A549 treated with GW870086 at 1 μM for 4 hours (cell line): ENCODE data around the gene PDPR. TPM values are rescaled to one million over a fixed set of nuclear protein-coding genes. Genes with fewer than 3 reads are reported as not detected.

Source experiments
- total RNA-seq: library from RNA; stranded (reverse); fragments of 200-300 nt; extraction: Qiagen RNA extraction; gene quantifications from 5 replicates; pipeline ENCODE4 v1.2.3, GENCODE V29; 2022; ENCODE audit warnings: low read depth

PDPR gene
- 12.9 to 16.7 TPM (median 15.7 TPM) in 5 replicates for total RNA-seq

GRCh38 chr16:70113982-70114826 lies at the start of gene PDPR:
Gene PDPR (plus strand): TSS chr16:70114332. CDS start chr16:70120493, 6,161 bp downstream.

DNA sequence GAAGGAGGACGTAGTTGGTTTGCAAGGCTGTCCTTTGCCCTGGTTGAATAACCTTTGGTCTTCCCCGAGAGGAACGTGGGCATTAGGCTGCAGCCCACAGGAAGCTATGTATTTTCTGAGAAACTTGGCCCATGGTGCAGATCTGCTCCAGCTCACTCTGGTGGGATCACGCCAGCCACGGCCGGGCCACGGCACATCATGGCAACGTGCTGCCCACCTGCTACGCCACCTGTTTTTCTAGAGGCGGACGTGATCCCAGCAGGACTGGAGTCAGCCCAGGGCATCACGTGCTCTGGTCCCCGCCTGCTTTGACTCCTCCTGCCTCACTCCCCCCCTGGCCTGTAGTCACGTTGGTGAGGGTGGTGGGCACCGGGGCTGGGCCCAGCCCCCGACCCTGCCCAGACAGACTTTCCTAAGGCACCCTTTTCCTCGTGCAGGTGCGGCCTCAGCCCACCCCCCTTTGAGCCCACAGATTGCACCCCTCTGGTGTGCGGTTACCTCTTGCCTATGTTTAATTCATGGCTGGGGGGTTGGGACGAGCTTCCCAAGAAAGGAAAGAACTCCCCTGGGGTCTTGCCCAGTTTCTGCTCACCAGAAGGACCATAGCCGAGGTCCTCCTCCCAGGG lies 59.2 kb downstream of the PDPR start, which contains the start of gene CLEC18C:
TSS of gene CLEC18C (plus strand) at position 576 of the 626 bp plus-strand sequence. CDS start 492 bp downstream, outside the sequence.

Other genes with a start within 250 kb of the PDPR start
- gene CLEC18A, start 163.0 kb upstream of the PDPR start, total RNA-seq: 0.11 to 0.25 TPM (median 0.20 TPM) in 5 replicates
- gene CLEC18C, start 59.5 kb downstream of the PDPR start, total RNA-seq: 0.08 to 0.09 TPM in 2 of 5 replicates, not detected in the others
- gene EXOSC6, start 137.6 kb downstream of the PDPR start, total RNA-seq: 12.7 to 16.3 TPM (median 16.0 TPM) in 5 replicates
- gene AARS1, start 175.2 kb downstream of the PDPR start, total RNA-seq: 84.8 to 96.4 TPM (median 89.9 TPM) in 5 replicates
- 26.7 to 35.0 TPM (median 29.5 TPM) in 5 replicates for gene DDX19B, start 184.9 kb downstream of the PDPR start, total RNA-seq
- 37.8 to 39.6 TPM (median 38.5 TPM) in 5 replicates for gene DDX19A, start 232.6 kb downstream of the PDPR start, total RNA-seq